ENCODE data around the gene ZNF571. TPM values are rescaled to one million over a fixed set of nuclear protein-coding genes. Genes with fewer than 3 reads are reported as not detected.

Gene ZNF571
- total RNA-seq, 1 donor from 2014 or later, result 5.9 TPM

GRCh38 chr19:37551129-37551993 is 43.2 kb downstream of the ZNF571 start:
- no peak for DNase-seq (ENCODE audit: extremely low spot score, unreplicated experiment)
- Mint-ChIP-seq H3K4me1 (ENCODE audit: unreplicated experiment) (no peaks in the 10 kb centered on the region), H3K36me3 (ENCODE audit: unreplicated experiment) (peaks cover 26% of the 10 kb centered on the region), H3K27me3 (ENCODE audit: unreplicated experiment) (no peaks in the 10 kb centered on the region), H3K9me3 (ENCODE audit: unreplicated experiment) (peaks cover 37% of the 10 kb centered on the region), H3K27ac (ENCODE audit: unreplicated experiment) (no peak overlapping the region), H3K4me3 (ENCODE audit: unreplicated experiment) (no peak overlapping the region)
- TF ChIP-seq CTCF (IDR thresholded peaks at IDR 0.05), result no peak

- Mint-ChIP-seq H3K27ac (ENCODE audit: unreplicated experiment) (no peak overlapping the region), H3K4me1 (ENCODE audit: unreplicated experiment) (no peaks in the 10 kb centered on the region), H3K36me3 (ENCODE audit: unreplicated experiment) (peaks cover 60% of the 10 kb centered on the region), H3K9me3 (ENCODE audit: unreplicated experiment) (peaks cover 45% of the 10 kb centered on the region), H3K4me3 (ENCODE audit: unreplicated experiment) (no peak overlapping the region), H3K27me3 (ENCODE audit: unreplicated experiment) (no peaks in the 10 kb centered on the region)
- TF ChIP-seq CTCF (IDR thresholded peaks at IDR 0.05), result no peak
- DNase-seq (ENCODE audit: extremely low spot score, unreplicated experiment), result no peak
Measured at GRCh38 chr19:37537391-37537947, 57.1 kb downstream of the ZNF571 start.

GRCh38 chr19:37519890-37520289 is 74.7 kb downstream of the ZNF571 start:
- Mint-ChIP-seq H3K27me3 (ENCODE audit: unreplicated experiment) (no peaks in the 10 kb centered on the region), H3K36me3 (ENCODE audit: unreplicated experiment) (peaks cover 63% of the 10 kb centered on the region), H3K4me1 (ENCODE audit: unreplicated experiment) (no peaks in the 10 kb centered on the region), H3K4me3 (ENCODE audit: unreplicated experiment) (no peak overlapping the region), H3K27ac (ENCODE audit: unreplicated experiment) (no peak overlapping the region), H3K9me3 (ENCODE audit: unreplicated experiment) (peaks cover 47% of the 10 kb centered on the region)
- TF ChIP-seq CTCF (IDR thresholded peaks at IDR 0.05), result no peak
- DNase-seq (ENCODE audit: extremely low spot score, unreplicated experiment), result peak; percentile 54

Other genes starting within 250 kb of the ZNF571 start
- gene ZNF527, start 223.7 kb downstream of the ZNF571 start, total RNA-seq, result 5.8 and 7.3 TPM in 2 replicates
- 6.2 and 7.1 TPM in 2 replicates for gene ZNF569, start 127.3 kb downstream of the ZNF571 start, total RNA-seq
- gene ZNF570, start 125.4 kb downstream of the ZNF571 start, total RNA-seq, result 7.3 and 8.1 TPM in 2 replicates
- 10.8 TPM in 2 replicates for gene ZNF793, start 87.9 kb downstream of the ZNF571 start, total RNA-seq
- gene ZNF540, start 84 bp upstream of the ZNF571 start, total RNA-seq, result 1.4 and 1.9 TPM in 2 replicates
- gene ZFP30, start 60.7 kb upstream of the ZNF571 start, total RNA-seq, result 16.0 and 18.0 TPM in 2 replicates
- gene ZNF607, start 125.0 kb upstream of the ZNF571 start, total RNA-seq, result 6.9 and 8.6 TPM in 2 replicates
- gene ZNF573, start 184.8 kb upstream of the ZNF571 start, total RNA-seq, result 12.7 and 13.3 TPM in 2 replicates

Data from osteocyte (in vitro differentiated cells).